ENCODE measurements around the gene PLCB1. TPM values are rescaled to one million over a fixed set of nuclear protein-coding genes. Genes with fewer than 3 reads are reported as not detected.

PLCB1 gene
- total RNA-seq, 1 donor from 2014 or later: 10.7 TPM

DNA sequence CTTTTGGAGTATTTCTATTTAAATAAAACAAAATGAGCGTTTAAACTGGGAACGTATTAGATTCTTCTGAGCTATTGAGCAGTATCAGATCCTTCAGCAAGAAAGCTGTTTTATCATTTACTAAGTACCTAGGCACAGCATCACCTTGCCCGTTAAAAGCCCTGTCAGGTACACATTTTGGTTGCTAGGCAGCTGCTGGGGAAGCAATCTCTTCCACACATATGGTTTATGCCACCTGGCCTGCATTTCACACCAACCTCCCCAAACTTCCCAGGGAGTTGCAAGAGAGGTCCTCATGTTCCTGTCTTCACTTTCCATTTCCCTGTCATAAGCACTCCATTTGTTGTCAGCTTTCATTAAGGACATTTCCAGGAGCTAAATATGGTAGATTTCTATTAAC lies 400.1 kb downstream of the PLCB1 start:
- H3K9me3 ChIP-seq (ENCODE audit: insufficient read depth, low read depth, low read length): no peaks in the 10 kb centered on the region
- H3K27me3 Mint-ChIP-seq (ENCODE audit: low read depth, unreplicated experiment): no peaks in the 10 kb centered on the region
- no peak overlapping the region for H3K27ac ChIP-seq (ENCODE audit: low read depth, low read length)
- H2AFZ ChIP-seq (ENCODE audit: low read depth, low read length): no peak overlapping the region
- no peak overlapping the region for H3K27ac Mint-ChIP-seq (ENCODE audit: unreplicated experiment)
- no peak overlapping the region for H3K9ac ChIP-seq (ENCODE audit: low read length)
- no peak for TF ChIP-seq EZH2 (IDR thresholded peaks at IDR 0.05; ENCODE audit: insufficient read depth, low read length)
- TF ChIP-seq, protein P1, sequence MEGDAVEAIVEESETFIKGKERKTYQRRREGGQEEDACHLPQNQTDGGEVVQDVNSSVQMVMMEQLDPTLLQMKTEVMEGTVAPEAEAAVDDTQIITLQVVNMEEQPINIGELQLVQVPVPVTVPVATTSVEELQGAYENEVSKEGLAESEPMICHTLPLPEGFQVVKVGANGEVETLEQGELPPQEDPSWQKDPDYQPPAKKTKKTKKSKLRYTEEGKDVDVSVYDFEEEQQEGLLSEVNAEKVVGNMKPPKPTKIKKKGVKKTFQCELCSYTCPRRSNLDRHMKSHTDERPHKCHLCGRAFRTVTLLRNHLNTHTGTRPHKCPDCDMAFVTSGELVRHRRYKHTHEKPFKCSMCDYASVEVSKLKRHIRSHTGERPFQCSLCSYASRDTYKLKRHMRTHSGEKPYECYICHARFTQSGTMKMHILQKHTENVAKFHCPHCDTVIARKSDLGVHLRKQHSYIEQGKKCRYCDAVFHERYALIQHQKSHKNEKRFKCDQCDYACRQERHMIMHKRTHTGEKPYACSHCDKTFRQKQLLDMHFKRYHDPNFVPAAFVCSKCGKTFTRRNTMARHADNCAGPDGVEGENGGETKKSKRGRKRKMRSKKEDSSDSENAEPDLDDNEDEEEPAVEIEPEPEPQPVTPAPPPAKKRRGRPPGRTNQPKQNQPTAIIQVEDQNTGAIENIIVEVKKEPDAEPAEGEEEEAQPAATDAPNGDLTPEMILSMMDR (IDR thresholded peaks at IDR 0.05; ENCODE audit: insufficient read depth, low read depth, low read length): no peak
- peaks cover 10% of the 10 kb centered on the region for H3K4me1 Mint-ChIP-seq (ENCODE audit: low read depth, unreplicated experiment)
- no peaks in the 10 kb centered on the region for H3K9me3 Mint-ChIP-seq (ENCODE audit: unreplicated experiment)
- H3K4me1 ChIP-seq (ENCODE audit: insufficient read depth, low read length): no peaks in the 10 kb centered on the region
- no peaks in the 10 kb centered on the region for H3K27me3 ChIP-seq (ENCODE audit: insufficient read depth, low read length)
- no peak overlapping the region for H3K4me2 ChIP-seq (ENCODE audit: low read length)
- H3K36me3 Mint-ChIP-seq (ENCODE audit: low read depth, unreplicated experiment): no peaks in the 10 kb centered on the region
- H4K20me1 ChIP-seq (ENCODE audit: insufficient read depth, low read length): no peaks in the 10 kb centered on the region
- H3K4me3 ChIP-seq (ENCODE audit: insufficient read depth, low read depth, low read length): no peak overlapping the region
- no peaks in the 10 kb centered on the region for H3K36me3 ChIP-seq (ENCODE audit: insufficient read depth, low read length)
- DNase-seq (ENCODE audit: low read depth) (no peak), FAIRE-seq (no peak)
- H3K4me3 Mint-ChIP-seq (ENCODE audit: unreplicated experiment): no peak overlapping the region
- H3K79me2 ChIP-seq (ENCODE audit: insufficient read depth, low read length): no peaks in the 10 kb centered on the region

DNA sequence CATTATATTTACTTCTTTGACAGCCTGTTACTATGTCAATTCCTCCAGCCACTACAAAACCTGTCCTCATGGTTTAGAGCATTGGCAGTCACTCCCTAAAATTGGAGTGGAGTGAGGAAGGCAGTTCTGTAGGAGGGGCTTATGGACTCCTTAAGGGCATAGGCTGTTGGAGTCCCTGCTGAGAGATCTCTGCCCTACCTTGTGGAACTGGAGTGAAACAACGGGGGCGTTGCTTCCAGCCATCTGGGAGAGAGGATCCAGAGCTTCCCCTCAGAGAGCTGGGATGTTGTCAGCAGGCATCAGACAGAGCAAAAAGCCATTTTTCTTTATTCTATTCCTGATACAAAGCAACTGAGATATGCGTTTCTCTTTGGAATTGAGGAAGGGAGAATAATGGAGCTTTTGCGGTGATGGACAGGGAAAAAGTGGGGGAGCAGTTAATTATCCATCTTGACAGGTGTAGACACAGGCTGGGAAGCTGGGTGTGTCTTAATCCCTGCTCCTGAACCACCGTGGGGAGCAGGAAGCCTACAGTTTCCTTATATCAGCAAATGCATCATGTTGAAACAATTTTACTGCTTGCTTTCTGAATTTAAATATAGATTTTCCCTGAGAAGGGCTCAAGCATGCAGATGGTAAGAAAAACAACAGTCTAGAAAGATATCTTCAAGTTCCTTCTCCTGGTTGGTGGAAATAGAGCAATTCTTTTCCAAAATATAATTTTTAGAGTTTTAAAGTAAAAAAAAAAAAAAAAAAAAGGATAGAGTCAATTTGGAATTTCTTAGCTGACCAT lies 402.5 kb downstream of the PLCB1 start:
- Mint-ChIP-seq H3K27ac (ENCODE audit: unreplicated experiment) (no peak overlapping the region), H3K9me3 (ENCODE audit: unreplicated experiment) (no peaks in the 10 kb centered on the region), H3K4me1 (ENCODE audit: low read depth, unreplicated experiment) (peaks cover 5% of the 10 kb centered on the region), H3K4me3 (ENCODE audit: unreplicated experiment) (no peak overlapping the region), H3K36me3 (ENCODE audit: low read depth, unreplicated experiment) (no peaks in the 10 kb centered on the region), H3K27me3 (ENCODE audit: low read depth, unreplicated experiment) (no peaks in the 10 kb centered on the region)
- Histone ChIP-seq H3K36me3 (ENCODE audit: insufficient read depth, low read length) (no peaks in the 10 kb centered on the region), H2AFZ (ENCODE audit: low read depth, low read length) (no peak overlapping the region), H3K4me1 (ENCODE audit: insufficient read depth, low read length) (no peaks in the 10 kb centered on the region), H3K4me3 (ENCODE audit: insufficient read depth, low read depth, low read length) (no peak overlapping the region), H3K79me2 (ENCODE audit: insufficient read depth, low read length) (no peaks in the 10 kb centered on the region), H3K9ac (ENCODE audit: low read length) (no peak overlapping the region), H3K27ac (ENCODE audit: low read depth, low read length) (no peak overlapping the region), H4K20me1 (ENCODE audit: insufficient read depth, low read length) (no peaks in the 10 kb centered on the region), H3K4me2 (ENCODE audit: low read length) (no peak overlapping the region), H3K9me3 (ENCODE audit: insufficient read depth, low read depth, low read length) (no peaks in the 10 kb centered on the region), H3K27me3 (ENCODE audit: insufficient read depth, low read length) (no peaks in the 10 kb centered on the region)
- no peak for TF ChIP-seq EZH2 (IDR thresholded peaks at IDR 0.05; ENCODE audit: insufficient read depth, low read length)
- TF ChIP-seq, protein P1 (IDR thresholded peaks at IDR 0.05; ENCODE audit: insufficient read depth, low read depth, low read length): no peak
- no peak for DNase-seq (ENCODE audit: low read depth)
- FAIRE-seq: no peak

Measured in astrocyte (in vitro differentiated cells and primary cell).